ENCODE data around the gene PALB2.
"Not testable (repeated sequence)": the region's sequence is repeated elsewhere in the genome, so short reads cannot be mapped to it uniquely, and the experiment has no call there.

Gene PALB2

GRCh38 chr16:23650674-23651416 lies 9.7 kb upstream of the PALB2 start:
- FAIRE-seq (peak; percentile 35), DNase-seq (ENCODE audit: insufficient read length, low spot score) (no peak)

GRCh38 chr16:23642246-23642774 lies 1.2 kb upstream of the PALB2 start:
- FAIRE-seq: no peak

GRCh38 chr16:23640615-23640930 lies 537 bp downstream of the PALB2 start:
- DNase-seq (ENCODE audit: insufficient read length, low spot score) (no peak), FAIRE-seq (no peak)

More at GRCh38 chr16:23642246-23642774, 1.2 kb upstream of the PALB2 start:
- no peak for DNase-seq (ENCODE audit: insufficient read length, low spot score)

- DNase-seq (ENCODE audit: insufficient read length, low spot score): no peak
- no peak for FAIRE-seq
These were observed 5.2 kb downstream of the PALB2 start for GRCh38 chr16:23635958-23636357.

- DNase-seq (ENCODE audit: insufficient read length, low spot score) (no peak), FAIRE-seq (no peak)
These were observed 6.6 kb downstream of the PALB2 start for GRCh38 chr16:23634461-23635036.

GRCh38 chr16:23631874-23632273 lies 9.2 kb downstream of the PALB2 start:
- FAIRE-seq; DNase-seq (ENCODE audit: insufficient read length, low spot score): not testable (repeated sequence)

- DNase-seq (ENCODE audit: insufficient read length, low spot score) (no peak), FAIRE-seq (no peak)
These were observed 11.6 kb downstream of the PALB2 start for GRCh38 chr16:23629516-23629915.

- FAIRE-seq (no peak), DNase-seq (ENCODE audit: insufficient read length, low spot score) (no peak)
These were observed 17.0 kb downstream of the PALB2 start for GRCh38 chr16:23624092-23624491.

- DNase-seq (ENCODE audit: insufficient read length, low spot score) (no peak), FAIRE-seq (no peak)
These were observed 25.3 kb downstream of the PALB2 start for GRCh38 chr16:23615805-23616204.

- FAIRE-seq (no peak), DNase-seq (ENCODE audit: insufficient read length, low spot score) (no peak)
These were observed 29.2 kb downstream of the PALB2 start for GRCh38 chr16:23611936-23612335.

- FAIRE-seq; DNase-seq (ENCODE audit: insufficient read length, low spot score): not testable (repeated sequence)
These were observed 30.2 kb downstream of the PALB2 start for GRCh38 chr16:23610905-23611304.

GRCh38 chr16:23609929-23610328 lies 31.2 kb downstream of the PALB2 start:
- FAIRE-seq (no peak), DNase-seq (ENCODE audit: insufficient read length, low spot score) (no peak)

GRCh38 chr16:23608194-23608593 lies 32.9 kb downstream of the PALB2 start:
- no peak for DNase-seq (ENCODE audit: insufficient read length, low spot score)
- FAIRE-seq: no peak

GRCh38 chr16:23607726-23608125 lies 33.4 kb downstream of the PALB2 start:
- FAIRE-seq (no peak), DNase-seq (ENCODE audit: insufficient read length, low spot score) (no peak)

GRCh38 chr16:23597003-23597756 lies 43.9 kb downstream of the PALB2 start:
- DNase-seq (ENCODE audit: insufficient read length, low spot score) (peak; percentile 15), FAIRE-seq (no peak)

- peak; percentile 92 for DNase-seq (ENCODE audit: insufficient read length, low spot score)
- peak; percentile 26 for FAIRE-seq
These were observed 45.0 kb downstream of the PALB2 start, which contains the start of gene NDUFAB1 for GRCh38 chr16:23595951-23596720. TSS of gene NDUFAB1 (minus strand) at chr16:23596316. CDS start at chr16:23596290, 26 bp downstream.

- DNase-seq (ENCODE audit: insufficient read length, low spot score) (no peak), FAIRE-seq (no peak)
These were observed 45.7 kb downstream of the PALB2 start for GRCh38 chr16:23595246-23595950.

GRCh38 chr16:23594186-23594585 lies 46.9 kb downstream of the PALB2 start:
- DNase-seq (ENCODE audit: insufficient read length, low spot score) (no peak), FAIRE-seq (no peak)

GRCh38 chr16:23590181-23590580 lies 50.9 kb downstream of the PALB2 start:
- DNase-seq (ENCODE audit: insufficient read length, low spot score): no peak
- FAIRE-seq: no peak

- FAIRE-seq (no peak), DNase-seq (ENCODE audit: insufficient read length, low spot score) (no peak)
These were observed 53.4 kb downstream of the PALB2 start for GRCh38 chr16:23587726-23588125.
